ENCODE measurements around the gene APBA1. TPM values are rescaled to one million over a fixed set of nuclear protein-coding genes. Genes with fewer than 3 reads are reported as not detected.

APBA1 gene
- total and polyA plus RNA-seq, 2 donors (not counting 1 experiment from before 2014, with no cell fraction given), result 0.01 to 0.05 TPM

DNA sequence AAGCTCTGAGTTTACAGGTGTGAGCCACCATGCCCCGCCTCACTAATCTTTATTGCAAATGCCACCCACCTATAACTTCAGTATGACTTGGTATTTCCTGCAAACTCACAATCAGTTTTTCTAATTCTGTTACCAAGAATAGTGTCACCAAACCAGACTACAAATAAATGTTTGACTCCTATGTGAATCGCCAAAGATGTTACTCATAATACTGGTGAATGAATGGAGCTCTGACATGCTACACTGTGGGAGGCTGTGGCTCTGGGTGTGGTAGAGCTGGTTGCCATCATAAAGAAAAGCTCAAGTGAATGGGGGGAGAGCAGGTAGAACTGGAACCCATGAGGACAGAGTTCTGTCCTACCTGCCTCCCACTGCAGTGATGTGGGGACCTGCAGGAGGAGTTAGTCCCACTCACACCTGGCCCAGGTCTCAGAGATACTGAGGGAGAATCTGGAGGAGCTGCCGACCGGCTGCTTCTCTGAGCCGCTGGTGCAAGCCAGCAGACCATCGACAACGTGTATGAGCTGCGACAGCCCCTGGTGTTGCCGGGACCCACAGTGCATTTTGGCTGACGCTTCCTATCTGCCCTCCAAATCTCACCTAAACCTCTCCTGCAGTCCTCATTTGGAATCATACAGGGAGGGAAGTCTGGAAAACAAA lies 251.4 kb downstream of the APBA1 start:
- no peaks in the 10 kb centered on the region for H3K4me1 Mint-ChIP-seq
- intact Hi-C loops (cut with micrococcal nuclease), result loop anchor here (5.0 kb wide), 1 partner anchor 127 kb away; no protein-coding TSS in a partner anchor
- no peak overlapping the region for H3K4me3 ChIP-seq (ENCODE audit: control extremely low read depth in 1 of 5, extremely low read depth in 1 of 5, insufficient read depth in 1 of 5, low read depth in 2 of 5, low read length in 4 of 5)
- peaks cover 19% of the 10 kb centered on the region for H3K27me3 Mint-ChIP-seq
- no peaks in the 10 kb centered on the region for H3K4me1 ChIP-seq (ENCODE audit: control insufficient read depth in 2 of 2, insufficient read depth in 2 of 2, low read length in 2 of 2)
- H3K9ac ChIP-seq (ENCODE audit: low read length), result no peak overlapping the region
- H3K36me3 ChIP-seq (replicated peaks in 1 of 2; ENCODE audit: control extremely low read depth in 1 of 2, control insufficient read depth in 1 of 2, extremely low read depth in 1 of 2, insufficient read depth in 2 of 2, low read length in 1 of 2), result no peaks in the 10 kb centered on the region
- no peak overlapping the region for H3K27ac Mint-ChIP-seq
- H3K27ac ChIP-seq (ENCODE audit: low read length in 2 of 2), result no peak overlapping the region
- H4K20me1 ChIP-seq (ENCODE audit: control insufficient read depth, insufficient read depth, low read length, poor library complexity, severe bottlenecking), result no peaks in the 10 kb centered on the region
- H2AFZ ChIP-seq (ENCODE audit: insufficient read depth, low read depth, low read length, poor library complexity, severe bottlenecking), result no peak overlapping the region
- ChIA-PET POLR2A (no interaction called here), CTCF (interaction anchor here (1.0 to 4.5 kb wide), 7 partner anchors 11 to 690 kb away, joined by 3 to 49 read pairs (median 5); no protein-coding TSS in a partner anchor)
- TF ChIP-seq, protein P1, sequence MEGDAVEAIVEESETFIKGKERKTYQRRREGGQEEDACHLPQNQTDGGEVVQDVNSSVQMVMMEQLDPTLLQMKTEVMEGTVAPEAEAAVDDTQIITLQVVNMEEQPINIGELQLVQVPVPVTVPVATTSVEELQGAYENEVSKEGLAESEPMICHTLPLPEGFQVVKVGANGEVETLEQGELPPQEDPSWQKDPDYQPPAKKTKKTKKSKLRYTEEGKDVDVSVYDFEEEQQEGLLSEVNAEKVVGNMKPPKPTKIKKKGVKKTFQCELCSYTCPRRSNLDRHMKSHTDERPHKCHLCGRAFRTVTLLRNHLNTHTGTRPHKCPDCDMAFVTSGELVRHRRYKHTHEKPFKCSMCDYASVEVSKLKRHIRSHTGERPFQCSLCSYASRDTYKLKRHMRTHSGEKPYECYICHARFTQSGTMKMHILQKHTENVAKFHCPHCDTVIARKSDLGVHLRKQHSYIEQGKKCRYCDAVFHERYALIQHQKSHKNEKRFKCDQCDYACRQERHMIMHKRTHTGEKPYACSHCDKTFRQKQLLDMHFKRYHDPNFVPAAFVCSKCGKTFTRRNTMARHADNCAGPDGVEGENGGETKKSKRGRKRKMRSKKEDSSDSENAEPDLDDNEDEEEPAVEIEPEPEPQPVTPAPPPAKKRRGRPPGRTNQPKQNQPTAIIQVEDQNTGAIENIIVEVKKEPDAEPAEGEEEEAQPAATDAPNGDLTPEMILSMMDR (IDR thresholded peaks at IDR 0.05), result no peak
- TF ChIP-seq EZH2 (IDR thresholded peaks at IDR 0.05; ENCODE audit: borderline replicate concordance, insufficient read depth, low read depth, low read length, poor library complexity, severe bottlenecking), result no peak
- WGBS (ENCODE audit: insufficient coverage), result 86% methylated on average over 7 of the region's 10 CpGs
- no peak for ATAC-seq (ENCODE audit: low read depth)
- H3K4me2 ChIP-seq (replicated peaks; ENCODE audit: low read depth, low read length, poor library complexity, severe bottlenecking), result no peak overlapping the region
- peaks cover 0 to 12% (median 0%) of the 10 kb centered on the region in 4 experiments for H3K27me3 ChIP-seq (replicated peaks in 1 of 4; ENCODE audit: control extremely low read depth in 1 of 4, control insufficient read depth in 3 of 4, insufficient read depth in 4 of 4, low read length in 3 of 4)
- DNase-seq, result no peak
- H3K9me3 ChIP-seq (ENCODE audit: control extremely low read depth in 1 of 3, control insufficient read depth in 2 of 3, insufficient read depth in 1 of 3, low read length in 2 of 3), result no peaks in the 10 kb centered on the region
- no peaks in the 10 kb centered on the region for H3K79me2 ChIP-seq (ENCODE audit: control insufficient read depth, insufficient read depth, low read length)
- no peak overlapping the region for H3K4me3 Mint-ChIP-seq
- H3K9me3 Mint-ChIP-seq (ENCODE audit: insufficient read depth), result no peaks in the 10 kb centered on the region

DNA sequence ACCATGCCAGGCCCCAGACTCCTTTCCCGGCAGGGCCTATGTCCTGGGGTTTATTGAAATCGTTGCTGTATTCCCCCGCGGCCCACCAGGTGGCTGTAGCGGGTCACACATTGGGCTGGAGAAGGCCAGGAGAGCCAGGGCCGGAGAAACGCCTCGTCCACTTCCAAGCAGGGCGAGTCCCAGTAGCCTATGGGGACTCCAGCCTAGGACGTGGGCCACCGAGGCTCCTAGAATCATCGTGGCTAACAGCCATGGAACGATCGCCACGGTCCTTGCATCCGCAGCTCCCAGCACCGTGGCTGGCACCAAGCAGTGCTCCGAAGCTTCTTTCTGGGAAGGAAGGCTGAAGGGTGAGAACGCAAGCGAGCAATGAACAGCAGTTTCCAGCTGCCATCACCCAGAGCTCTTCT lies 259.4 kb downstream of the APBA1 start:
- Histone ChIP-seq H3K27me3 (replicated peaks in 1 of 4; ENCODE audit: control extremely low read depth in 1 of 4, control insufficient read depth in 3 of 4, insufficient read depth in 4 of 4, low read length in 3 of 4) (no peaks in the 10 kb centered on the region), H4K20me1 (ENCODE audit: control insufficient read depth, insufficient read depth, low read length, poor library complexity, severe bottlenecking) (no peaks in the 10 kb centered on the region), H3K4me3 (ENCODE audit: control extremely low read depth in 1 of 5, extremely low read depth in 1 of 5, insufficient read depth in 1 of 5, low read depth in 2 of 5, low read length in 4 of 5) (no peak overlapping the region), H3K36me3 (replicated peaks in 1 of 2; ENCODE audit: control extremely low read depth in 1 of 2, control insufficient read depth in 1 of 2, extremely low read depth in 1 of 2, insufficient read depth in 2 of 2, low read length in 1 of 2) (no peaks in the 10 kb centered on the region), H2AFZ (ENCODE audit: insufficient read depth, low read depth, low read length, poor library complexity, severe bottlenecking) (no peak overlapping the region), H3K9ac (ENCODE audit: low read length) (no peak overlapping the region), H3K4me1 (ENCODE audit: control insufficient read depth in 2 of 2, insufficient read depth in 2 of 2, low read length in 2 of 2) (no peaks in the 10 kb centered on the region), H3K27ac (ENCODE audit: low read length in 2 of 2) (no peak overlapping the region), H3K79me2 (ENCODE audit: control insufficient read depth, insufficient read depth, low read length) (no peaks in the 10 kb centered on the region), H3K4me2 (replicated peaks; ENCODE audit: low read depth, low read length, poor library complexity, severe bottlenecking) (no peak overlapping the region), H3K9me3 (ENCODE audit: control extremely low read depth in 1 of 3, control insufficient read depth in 2 of 3, insufficient read depth in 1 of 3, low read length in 2 of 3) (peaks cover 0 to 11% (median 0%) of the 10 kb centered on the region in 3 donors)
- no peak for DNase-seq
- Mint-ChIP-seq H3K27ac (no peak overlapping the region), H3K27me3 (peaks cover 13% of the 10 kb centered on the region), H3K4me3 (no peak overlapping the region), H3K4me1 (no peaks in the 10 kb centered on the region), H3K9me3 (ENCODE audit: insufficient read depth) (no peaks in the 10 kb centered on the region)
- no peak for ATAC-seq (ENCODE audit: low read depth)
- intact Hi-C loops (cut with micrococcal nuclease), result no loop called here
- WGBS (ENCODE audit: insufficient coverage), result 53% methylated on average over 20 of the region's 20 CpGs
- POLR2A ChIA-PET, result no interaction called here
- CTCF ChIA-PET, result interaction anchor here (0.7 to 1.5 kb wide), 2 partner anchors 10 to 1146 kb away, joined by 3 to 10 read pairs; no protein-coding TSS in a partner anchor
- no peak for TF ChIP-seq EZH2 (IDR thresholded peaks at IDR 0.05; ENCODE audit: borderline replicate concordance, insufficient read depth, low read depth, low read length, poor library complexity, severe bottlenecking)
- TF ChIP-seq, protein P1 (IDR thresholded peaks at IDR 0.05), result no peak

All from B cell (primary cell).